ENCODE measurements around the gene USP16.

Gene USP16

DNA sequence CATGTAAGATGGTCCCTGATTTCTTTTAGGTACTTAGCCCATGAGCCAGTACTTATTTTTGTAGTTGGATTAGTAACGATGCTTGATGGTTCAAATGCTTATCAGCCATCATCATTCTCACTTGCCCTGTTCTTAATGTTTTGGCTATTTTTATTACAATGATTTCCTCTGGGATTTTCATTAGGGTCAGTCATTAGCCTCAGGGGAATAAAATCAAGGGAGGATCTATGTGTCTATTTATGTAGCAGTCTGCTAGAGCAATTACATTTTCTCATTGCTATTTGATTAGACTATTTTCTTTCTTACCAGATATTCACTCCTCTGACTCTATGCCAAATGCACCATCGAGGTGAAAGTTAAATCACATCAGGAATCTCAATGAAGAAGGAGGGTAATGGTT, 59.9 kb downstream of the USP16 start:
- no peak for DNase-seq

DNA sequence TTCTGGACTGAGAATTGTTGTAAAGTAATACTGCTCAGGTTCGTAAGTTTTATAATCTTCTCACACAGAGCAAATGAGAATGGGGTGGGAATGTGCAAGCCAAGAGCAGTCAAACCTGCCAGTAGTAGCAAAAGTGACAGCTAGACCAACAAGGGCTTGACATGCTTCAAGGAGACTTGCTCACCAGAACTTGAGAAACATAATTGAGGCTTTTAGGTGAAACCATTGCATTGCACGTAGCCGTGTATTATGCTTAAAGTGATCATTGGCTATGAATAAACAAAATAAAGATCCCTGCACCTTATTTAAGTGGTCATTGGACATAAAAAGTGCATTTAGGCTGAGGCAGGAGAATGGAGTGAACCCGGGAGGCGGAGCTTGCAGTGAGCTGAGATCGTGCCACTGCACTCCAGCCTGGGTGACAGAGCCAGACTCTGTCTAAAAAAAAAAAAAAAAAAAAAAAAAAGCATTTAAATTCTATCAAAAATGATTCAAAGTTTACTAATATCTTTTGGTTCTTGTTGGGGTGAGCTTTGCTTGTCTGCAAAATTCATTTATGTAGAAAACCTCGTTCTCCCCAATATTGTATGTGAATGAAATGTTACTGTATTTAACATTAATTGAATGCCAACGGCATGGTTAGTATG, 60.8 kb downstream of the USP16 start:
- no peak for DNase-seq

DNA sequence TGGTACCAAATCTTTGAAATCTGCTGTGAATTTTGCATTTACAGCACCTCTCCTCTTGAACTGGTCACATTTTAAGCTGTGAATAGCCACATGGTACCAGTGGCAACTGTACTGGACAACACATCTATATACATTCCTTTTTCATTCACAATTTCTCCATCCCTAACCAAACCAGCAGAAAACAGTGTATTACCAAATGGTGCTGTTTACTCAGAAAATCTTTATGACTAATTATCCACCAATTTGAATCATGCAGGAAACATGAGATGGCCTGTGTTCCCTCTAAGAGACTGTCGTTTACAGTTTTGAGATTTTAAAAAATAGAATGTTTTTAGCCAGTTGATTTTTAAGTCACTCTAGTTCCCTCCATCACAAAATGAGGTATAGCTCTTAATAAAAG, 66.6 kb downstream of the USP16 start:
- no peak for DNase-seq

GRCh38 chr21:29092102-29092959, 67.9 kb downstream of the USP16 start:
- no peak for DNase-seq

DNA sequence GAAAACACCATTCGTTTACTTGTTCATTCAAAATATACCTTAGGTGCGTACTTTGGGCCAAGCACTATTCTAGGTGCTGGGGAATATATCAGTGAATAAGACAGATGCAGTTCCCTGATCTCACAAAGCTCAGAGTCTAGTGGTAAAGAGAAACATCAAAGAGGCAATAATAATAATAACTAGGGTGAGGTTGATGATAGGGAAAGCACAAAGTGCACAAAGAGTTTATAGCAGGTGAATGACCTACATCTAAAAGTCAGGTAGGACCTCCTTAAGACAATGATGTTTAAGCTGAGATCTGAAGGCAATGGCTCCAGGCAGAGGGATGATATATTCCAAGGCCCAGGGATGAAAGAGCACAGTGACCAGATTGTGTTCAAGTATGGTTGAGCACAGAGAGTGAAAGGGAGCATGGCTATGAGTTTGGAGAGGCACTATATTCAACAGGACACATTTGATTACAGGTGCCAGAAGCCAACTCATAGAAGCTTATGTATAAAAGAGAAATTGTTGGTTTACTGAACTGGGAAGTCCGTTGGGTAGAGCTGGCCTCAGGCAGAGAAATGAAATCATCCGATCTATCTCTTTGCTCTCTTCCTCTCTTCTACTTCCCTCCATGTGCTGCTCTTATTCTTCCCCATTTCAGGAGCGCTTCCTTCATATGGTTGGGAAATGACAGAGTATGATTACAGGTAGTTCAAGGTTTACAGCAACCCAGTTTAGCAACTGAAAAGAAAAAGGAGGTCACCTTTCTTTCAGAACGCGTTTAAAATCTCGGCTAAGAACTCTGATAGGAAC, 71.9 kb downstream of the USP16 start:
- DNase-seq: no peak

DNA sequence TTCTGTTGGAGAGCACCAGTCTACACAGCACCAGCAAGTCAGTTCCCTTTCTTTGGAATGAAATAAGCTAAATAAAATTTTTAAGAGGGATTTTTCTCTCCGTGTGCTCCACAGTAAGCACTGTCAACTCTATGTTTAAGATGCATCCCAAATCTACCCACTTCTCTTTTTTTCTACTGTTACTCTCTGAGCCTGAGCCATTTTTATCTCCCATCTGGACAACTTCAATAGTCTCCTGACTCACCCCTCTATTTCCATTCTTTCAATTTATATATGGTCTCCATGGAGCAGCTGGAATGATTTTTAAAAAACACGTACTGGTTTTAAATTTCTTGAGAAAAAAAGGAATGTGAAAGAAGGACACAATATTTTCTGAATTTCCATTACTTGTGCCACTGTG, 73.7 kb downstream of the USP16 start:
- no peak for DNase-seq

- no peak for DNase-seq
These were observed 78.4 kb downstream of the USP16 start for GRCh38 chr21:29102791-29103257.
